Activated CD8-positive, alpha-beta T cell treated with anti-CD3 and anti-CD28 coated beads for 36 hours (primary cell): Measurements from ENCODE around the gene VRTN. TPM values are rescaled to one million over a fixed set of nuclear protein-coding genes. Genes with fewer than 3 reads are reported as not detected.
"Not testable (repeated sequence)": the region's sequence is repeated elsewhere in the genome, so short reads cannot be mapped to it uniquely, and the experiment has no call there.

Source experiments
- ATAC-seq: fragments of 200-7000 bp; cut with Tn5 transposase; one replicate; pipeline ENCODE4 v1.10.0; 2021; ENCODE audit warnings: mild to moderate bottlenecking, moderate library complexity
- CTCF ChIA-PET: fragments of 350-600 bp; sonication (Branson Sonifier 250); formaldehyde crosslinking; loops from one replicate; lab custom pipeline; 2021; ENCODE audit warnings: antibody characterized with exemption; lab: Charles Lee
- POLR2A ChIA-PET: fragments of 350-600 bp; sonication (Branson Sonifier 250); formaldehyde crosslinking; loops from one replicate; lab custom pipeline; 2021; ENCODE audit warnings: antibody characterized with exemption; lab: Charles Lee
- DNase-seq: peaks from one replicate; pipeline ENCODE4 v3.0.0-alpha.2; 2020
- H3K27ac Mint-ChIP-seq: one replicate; pipeline ENCODE4 v1.8.0; 2021; ENCODE audit warnings: mild to moderate bottlenecking, mixed read lengths
- H3K27me3 Mint-ChIP-seq: one replicate; pipeline ENCODE4 v1.8.0; 2021; ENCODE audit warnings: mixed read lengths
- H3K36me3 Mint-ChIP-seq: one replicate; pipeline ENCODE4 v1.8.0; 2021; ENCODE audit warnings: low read depth, mixed read lengths
- H3K4me1 Mint-ChIP-seq: one replicate; pipeline ENCODE4 v1.8.0; 2021; ENCODE audit warnings: low read depth, mixed read lengths
- H3K4me3 Mint-ChIP-seq: one replicate; pipeline ENCODE4 v1.8.0; 2021; ENCODE audit warnings: mild to moderate bottlenecking, moderate library complexity, mixed read lengths
- H3K9me3 Mint-ChIP-seq: one replicate; pipeline ENCODE4 v1.8.0; 2021; ENCODE audit warnings: mixed read lengths
- intact Hi-C: fragments of 100-400 bp; cut with micrococcal nuclease; formaldehyde crosslinking; loops from one replicate; pipeline ENCODE4 v1.10.0; 2022
- total RNA-seq, 2 experiments: library from RNA; stranded (reverse); gene quantifications; one replicate each; pipeline ENCODE4 v1.2.3, GENCODE V29; 2021
- TF ChIP-seq, protein P1 (sequence below): fragments of 200-600 bp; IDR thresholded peaks from one replicate; pipeline ENCODE4 v1.8.0; 2022; ENCODE audit warnings: antibody characterized with exemption, mild to moderate bottlenecking

The VRTN gene
- total RNA-seq, 2 experiments from 2014 or later, result not detected

DNA sequence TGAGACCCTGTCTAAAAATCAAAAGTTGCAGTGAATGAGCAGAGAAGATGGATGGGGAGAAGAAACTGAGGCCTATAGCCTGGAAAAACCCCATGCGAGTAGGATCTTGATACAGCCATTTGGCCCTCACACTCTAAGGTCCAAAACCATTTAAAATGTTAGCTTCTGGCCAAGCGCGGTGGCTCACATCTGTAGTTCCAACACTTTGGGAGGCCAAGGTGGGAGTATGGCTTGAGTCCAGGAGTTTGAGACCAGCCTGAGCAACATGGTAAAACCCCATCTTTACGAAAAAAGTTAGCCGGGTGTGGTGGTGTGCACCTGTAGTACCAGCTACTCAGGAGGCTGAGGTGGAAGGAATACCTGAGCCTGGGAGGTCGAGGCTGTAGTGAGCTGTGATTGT lies 19.8 kb downstream of the VRTN start:
- Mint-ChIP-seq H3K27ac (no peak overlapping the region), H3K4me1 (no peaks in the 10 kb centered on the region), H3K4me3 (no peak overlapping the region), H3K9me3 (no peaks in the 10 kb centered on the region), H3K27me3 (peaks cover 15% of the 10 kb centered on the region), H3K36me3 (no peaks in the 10 kb centered on the region)
- ChIA-PET CTCF (interaction anchor here (0.7 kb wide), 1 partner anchor 22 kb away, joined by 3 read pairs; no protein-coding TSS in a partner anchor), POLR2A (interaction anchor here (0.8 kb wide), 1 partner anchor 1833 kb away, joined by 3 read pairs; no protein-coding TSS in a partner anchor)
- ATAC-seq, result no peak
- intact Hi-C loops, result no loop called here
- TF ChIP-seq, protein P1, sequence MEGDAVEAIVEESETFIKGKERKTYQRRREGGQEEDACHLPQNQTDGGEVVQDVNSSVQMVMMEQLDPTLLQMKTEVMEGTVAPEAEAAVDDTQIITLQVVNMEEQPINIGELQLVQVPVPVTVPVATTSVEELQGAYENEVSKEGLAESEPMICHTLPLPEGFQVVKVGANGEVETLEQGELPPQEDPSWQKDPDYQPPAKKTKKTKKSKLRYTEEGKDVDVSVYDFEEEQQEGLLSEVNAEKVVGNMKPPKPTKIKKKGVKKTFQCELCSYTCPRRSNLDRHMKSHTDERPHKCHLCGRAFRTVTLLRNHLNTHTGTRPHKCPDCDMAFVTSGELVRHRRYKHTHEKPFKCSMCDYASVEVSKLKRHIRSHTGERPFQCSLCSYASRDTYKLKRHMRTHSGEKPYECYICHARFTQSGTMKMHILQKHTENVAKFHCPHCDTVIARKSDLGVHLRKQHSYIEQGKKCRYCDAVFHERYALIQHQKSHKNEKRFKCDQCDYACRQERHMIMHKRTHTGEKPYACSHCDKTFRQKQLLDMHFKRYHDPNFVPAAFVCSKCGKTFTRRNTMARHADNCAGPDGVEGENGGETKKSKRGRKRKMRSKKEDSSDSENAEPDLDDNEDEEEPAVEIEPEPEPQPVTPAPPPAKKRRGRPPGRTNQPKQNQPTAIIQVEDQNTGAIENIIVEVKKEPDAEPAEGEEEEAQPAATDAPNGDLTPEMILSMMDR, result no peak
- no peak for DNase-seq

DNA sequence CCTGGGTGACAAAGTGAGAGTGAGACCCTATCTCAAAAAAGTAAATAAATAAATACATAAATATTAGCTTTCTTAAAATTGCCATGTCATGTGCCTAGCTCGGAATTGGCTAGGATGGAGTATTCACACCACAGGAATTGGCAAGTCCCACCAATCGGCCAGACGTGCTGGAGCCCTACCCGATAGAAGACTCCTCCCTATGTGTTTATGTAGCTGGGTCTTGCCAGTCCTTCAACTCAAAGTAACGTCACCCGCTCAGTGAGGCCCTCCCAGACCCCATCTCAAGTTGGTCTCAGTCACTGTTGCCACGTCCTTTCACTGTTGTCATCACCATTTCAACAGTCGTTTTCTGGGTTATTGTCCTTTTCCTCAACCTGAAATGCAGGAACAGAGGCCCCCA lies 20.2 kb downstream of the VRTN start:
- CTCF ChIA-PET, result no interaction called here
- no peaks in the 10 kb centered on the region for H3K9me3 Mint-ChIP-seq
- intact Hi-C loops, result no loop called here
- H3K27me3 Mint-ChIP-seq, result peaks cover 15% of the 10 kb centered on the region
- H3K27ac Mint-ChIP-seq, result no peak overlapping the region
- TF ChIP-seq, protein P1, result no peak
- ATAC-seq (no peak), DNase-seq (no peak)
- H3K4me1 Mint-ChIP-seq, result no peaks in the 10 kb centered on the region
- H3K4me3 Mint-ChIP-seq, result no peak overlapping the region
- POLR2A ChIA-PET, result interaction anchor here (0.8 kb wide), 1 partner anchor 1834 kb away, joined by 3 read pairs; no protein-coding TSS in a partner anchor
- H3K36me3 Mint-ChIP-seq, result no peaks in the 10 kb centered on the region

DNA sequence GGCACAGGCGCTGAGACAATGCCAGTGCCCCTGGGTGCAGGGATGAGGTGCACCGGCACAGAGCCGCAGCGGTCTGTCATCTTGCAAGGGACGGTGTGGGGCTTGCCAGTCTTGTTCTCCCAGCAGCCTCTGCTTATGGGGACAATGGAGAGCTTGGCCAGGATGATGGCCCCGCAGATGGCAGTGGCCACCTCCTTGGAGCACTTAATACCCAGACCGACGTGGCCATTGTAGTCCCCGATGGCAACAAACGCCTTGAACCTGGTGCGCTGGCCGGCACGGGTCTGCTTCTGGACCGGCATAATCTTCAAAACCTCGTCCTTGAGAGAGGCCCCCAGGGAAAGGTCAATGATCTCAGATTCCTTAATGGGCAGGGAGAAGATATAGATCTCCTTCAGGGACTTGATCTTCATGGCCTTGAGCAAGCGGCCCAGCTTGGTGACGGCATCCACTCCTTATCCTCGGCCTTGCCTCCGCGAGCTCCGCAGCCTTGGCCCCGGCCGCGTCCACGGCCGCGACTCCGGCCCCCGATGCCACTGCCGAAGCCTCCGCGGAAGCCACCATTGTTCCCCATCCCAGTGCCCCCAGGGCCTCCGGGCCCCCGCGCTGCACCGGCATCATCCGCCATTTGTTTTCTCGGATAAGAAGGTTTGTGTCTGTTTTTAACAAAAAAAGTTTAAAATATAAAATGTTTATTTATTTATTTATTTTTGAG lies 29.9 kb downstream of the VRTN start:
- Mint-ChIP-seq H3K27ac (no peak overlapping the region), H3K36me3 (no peaks in the 10 kb centered on the region), H3K4me1 (no peaks in the 10 kb centered on the region), H3K27me3 (no peaks in the 10 kb centered on the region), H3K9me3 (no peaks in the 10 kb centered on the region), H3K4me3 (no peak overlapping the region)
- ChIA-PET POLR2A (interaction anchor here (0.6 kb wide), 1 partner anchor 11 kb away, joined by 3 read pairs; no protein-coding TSS in a partner anchor), CTCF (no interaction called here)
- ATAC-seq (no peak), DNase-seq (no peak)
- TF ChIP-seq, protein P1, result no peak
- intact Hi-C loops, result no loop called here

DNA sequence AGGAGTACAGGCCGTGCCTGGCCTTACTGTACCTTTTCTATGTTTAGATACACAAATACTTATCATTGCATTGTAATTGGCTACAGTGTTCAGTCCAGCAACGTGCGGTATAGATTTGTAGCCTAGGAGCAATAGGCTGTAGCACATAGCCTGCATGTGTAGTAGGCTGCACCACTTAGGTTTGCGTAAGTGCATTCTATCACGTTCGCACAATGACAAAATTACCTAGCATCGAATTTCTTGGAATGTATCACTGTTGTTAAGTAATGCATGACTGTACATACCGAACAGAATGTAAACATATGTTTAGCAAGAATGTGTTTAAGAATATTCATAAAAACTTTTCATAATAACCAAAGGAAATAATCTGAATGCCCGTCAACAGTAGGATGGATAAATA lies 31.9 kb downstream of the VRTN start:
- ChIA-PET POLR2A (no interaction called here), CTCF (no interaction called here)
- H3K36me3 Mint-ChIP-seq, result no peaks in the 10 kb centered on the region
- no peaks in the 10 kb centered on the region for H3K4me1 Mint-ChIP-seq
- ATAC-seq, result no peak
- H3K27me3 Mint-ChIP-seq, result peaks cover 4% of the 10 kb centered on the region
- TF ChIP-seq, protein P1, result no peak
- no peaks in the 10 kb centered on the region for H3K9me3 Mint-ChIP-seq
- DNase-seq, result no peak
- H3K27ac Mint-ChIP-seq, result no peak overlapping the region
- intact Hi-C loops, result no loop called here
- no peak overlapping the region for H3K4me3 Mint-ChIP-seq

DNA sequence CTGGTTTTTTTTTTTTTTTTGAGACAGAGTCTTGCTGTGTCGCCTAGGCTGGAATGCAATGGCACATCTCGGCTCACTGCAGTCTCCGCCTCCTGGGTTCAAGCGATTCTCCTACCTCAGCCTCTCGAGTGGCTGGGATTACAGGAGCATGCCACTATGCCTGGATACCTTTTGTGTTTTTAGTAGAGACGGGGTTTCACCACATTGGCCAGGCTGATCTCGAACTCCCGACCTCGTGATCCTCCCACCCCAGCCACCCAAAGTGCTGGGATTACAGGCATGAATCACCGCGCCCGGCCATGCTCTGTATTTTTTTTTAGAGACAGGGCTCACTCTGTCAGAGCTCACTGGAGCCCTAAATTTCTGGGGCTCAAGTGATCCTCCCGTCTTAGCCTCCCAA lies 32.6 kb downstream of the VRTN start:
- POLR2A ChIA-PET, result no interaction called here
- H3K27ac Mint-ChIP-seq, result no peak overlapping the region
- intact Hi-C loops, result no loop called here
- H3K27me3 Mint-ChIP-seq, result peaks cover 4% of the 10 kb centered on the region
- DNase-seq (no peak), ATAC-seq (no peak)
- TF ChIP-seq, protein P1, result no peak
- CTCF ChIA-PET, result no interaction called here
- H3K9me3 Mint-ChIP-seq, result no peaks in the 10 kb centered on the region
- H3K36me3 Mint-ChIP-seq, result no peaks in the 10 kb centered on the region
- H3K4me3 Mint-ChIP-seq, result no peak overlapping the region
- H3K4me1 Mint-ChIP-seq, result no peaks in the 10 kb centered on the region

DNA sequence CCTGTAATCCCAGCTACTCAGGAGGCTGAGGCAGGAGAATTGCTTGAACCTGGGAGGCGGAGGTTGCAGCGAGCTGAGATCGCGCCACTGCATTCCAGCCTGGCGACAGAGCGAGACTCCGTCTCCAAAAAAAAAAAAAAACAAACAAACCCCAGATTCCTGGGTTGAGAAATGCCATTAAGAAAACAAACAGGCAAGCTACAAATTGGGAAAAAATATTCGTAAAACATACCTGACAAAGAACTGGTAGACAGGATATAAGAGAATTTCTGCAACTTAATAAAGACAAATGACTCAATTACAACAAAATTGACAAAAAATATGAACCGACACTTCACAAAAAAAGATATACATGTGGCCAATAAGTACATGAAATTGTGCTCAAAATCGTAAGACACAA lies 33.3 kb downstream of the VRTN start:
- POLR2A ChIA-PET, result not testable (repeated sequence)

More for the DNA sequence above, 33.3 kb downstream of the VRTN start:
- CTCF ChIA-PET, H3K27ac Mint-ChIP-seq, H3K27me3 Mint-ChIP-seq, DNase-seq, intact Hi-C loops, H3K4me1 Mint-ChIP-seq, H3K36me3 Mint-ChIP-seq, ATAC-seq, H3K4me3 Mint-ChIP-seq, H3K9me3 Mint-ChIP-seq: not testable (repeated sequence)
